ENCODE data around the gene ARHGAP26.

ARHGAP26 gene

GRCh38 chr5:143236682-143237081, 466.5 kb downstream of the ARHGAP26 start:
- FAIRE-seq, result no peak

GRCh38 chr5:143237664-143238063, 467.5 kb downstream of the ARHGAP26 start:
- no peak for FAIRE-seq

GRCh38 chr5:143238620-143239019, 468.4 kb downstream of the ARHGAP26 start:
- no peak for FAIRE-seq

DNA sequence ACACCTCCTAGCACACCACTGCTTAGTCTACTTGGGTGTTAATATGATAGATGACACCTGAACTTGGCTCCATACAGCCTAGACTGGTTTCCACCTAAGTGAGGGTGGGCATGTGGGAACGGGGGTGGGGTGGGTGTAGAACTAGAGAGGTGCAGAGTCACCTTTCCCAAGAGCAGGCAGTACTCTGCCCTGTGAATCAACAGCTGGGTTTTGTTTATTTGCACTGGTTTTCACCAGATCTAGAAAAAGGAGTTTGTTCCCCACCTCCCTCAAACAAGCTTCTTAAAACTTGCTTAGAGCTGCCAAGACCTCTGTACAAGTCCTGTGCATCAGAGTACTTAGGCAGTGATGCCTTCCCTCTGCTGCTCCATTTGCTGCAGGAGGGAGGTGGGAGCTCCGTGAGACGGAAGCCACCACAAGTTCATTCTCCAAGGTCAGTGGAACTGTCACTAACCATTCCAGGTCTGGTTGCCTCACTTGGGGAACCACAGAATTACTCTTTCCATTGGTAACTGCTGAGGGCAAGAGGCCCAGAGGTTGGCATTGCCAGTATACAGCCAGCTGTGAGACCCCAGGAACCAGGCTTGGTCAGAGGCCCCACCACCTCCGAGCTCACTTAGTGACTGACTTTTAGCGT, 469.8 kb downstream of the ARHGAP26 start:
- no peak for FAIRE-seq

DNA sequence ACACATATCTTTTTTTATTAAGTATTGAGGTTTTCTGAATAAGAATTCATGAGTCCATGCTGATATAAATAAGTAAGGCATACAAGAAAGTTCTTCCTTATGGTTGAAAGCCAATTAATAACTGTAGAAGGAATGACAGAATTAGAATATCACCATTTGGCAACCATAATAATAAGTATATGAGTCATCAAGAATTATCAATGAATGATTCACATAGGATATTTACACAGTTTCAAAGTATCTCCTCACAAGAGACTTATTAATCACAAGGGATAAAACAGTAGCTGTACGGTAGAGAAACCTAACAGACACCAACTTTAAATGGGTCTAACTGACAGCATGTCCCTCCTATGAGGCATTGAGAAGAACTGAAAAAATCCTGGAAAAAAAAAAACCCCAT, 471.7 kb downstream of the ARHGAP26 start:
- no peak for FAIRE-seq

DNA sequence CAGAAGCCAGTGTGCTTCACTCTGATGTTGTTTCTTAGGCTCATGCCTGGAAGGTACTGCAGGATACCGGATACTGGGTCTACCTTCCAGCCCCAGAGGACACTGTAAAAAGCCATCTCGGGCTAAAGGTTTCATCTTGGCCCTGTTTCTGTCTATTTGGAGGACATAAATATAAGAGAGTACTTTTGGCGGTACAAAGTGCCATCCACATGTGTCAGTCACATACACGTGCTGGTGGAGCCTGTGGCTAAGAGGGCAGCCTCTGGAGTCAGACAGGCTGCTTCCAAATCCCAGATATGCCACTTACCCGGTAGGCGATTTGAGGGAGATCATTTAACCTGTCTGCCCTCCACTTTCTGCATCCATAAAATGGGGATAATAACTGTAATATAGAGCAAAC, 472.9 kb downstream of the ARHGAP26 start:
- FAIRE-seq, result no peak

- no peak for FAIRE-seq
Observed at GRCh38 chr5:143244000-143244736, 474.0 kb downstream of the ARHGAP26 start.

DNA sequence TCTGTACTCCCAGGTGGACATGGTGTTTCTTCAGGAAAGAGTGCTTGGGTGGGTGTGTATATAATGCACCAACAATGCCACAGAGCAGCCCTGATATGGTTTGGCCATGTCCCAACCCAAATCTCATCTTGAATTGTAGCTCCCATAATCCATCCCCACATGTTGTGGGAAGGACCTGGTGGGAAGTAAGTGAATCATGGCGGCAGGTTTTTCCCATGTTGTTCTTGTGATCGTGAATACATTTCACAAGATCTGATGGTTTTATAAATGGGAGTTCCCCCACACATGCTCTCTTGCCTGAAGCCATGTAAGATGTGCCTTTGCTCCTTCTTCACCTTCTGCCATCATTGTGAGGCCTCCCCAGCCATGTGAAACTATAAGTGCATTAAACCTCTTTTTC, 474.8 kb downstream of the ARHGAP26 start:
- FAIRE-seq, result no peak

GRCh38 chr5:143245929-143246561, 475.9 kb downstream of the ARHGAP26 start:
- no peak for FAIRE-seq

DNA sequence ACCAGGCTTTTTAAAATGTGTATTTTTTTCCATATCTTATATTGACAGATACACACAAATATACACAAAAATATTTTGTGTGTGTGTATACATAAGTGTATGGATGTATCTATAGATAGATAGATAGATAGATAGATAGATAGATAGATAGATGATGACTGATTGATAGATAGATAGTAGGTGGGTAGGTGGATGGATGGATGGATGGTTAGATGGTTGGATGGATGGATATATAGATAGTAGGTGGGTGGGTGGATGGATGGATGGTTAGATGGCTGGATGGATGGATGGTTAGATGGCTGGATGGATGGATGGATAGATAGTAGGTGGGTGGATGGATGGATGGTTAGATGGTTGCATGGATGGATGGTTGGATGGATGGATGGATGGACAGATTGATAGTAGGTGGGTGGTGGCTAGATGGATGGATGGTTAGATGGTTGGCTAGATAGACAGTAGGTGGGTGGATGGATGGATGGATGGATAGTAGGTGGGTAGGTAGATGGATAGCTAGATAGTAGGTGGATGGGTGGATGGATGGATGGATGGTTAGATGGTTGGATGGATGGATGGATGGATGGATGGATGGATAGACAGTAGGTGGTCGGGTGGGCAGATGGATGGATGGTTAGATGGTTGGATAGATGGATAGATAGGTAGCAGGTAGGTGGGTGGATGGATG, 477.1 kb downstream of the ARHGAP26 start:
- FAIRE-seq, result no peak

- no peak for FAIRE-seq
Observed at GRCh38 chr5:143248391-143248790, 478.2 kb downstream of the ARHGAP26 start.

GRCh38 chr5:143248822-143249579, 478.8 kb downstream of the ARHGAP26 start:
- no peak for FAIRE-seq

DNA sequence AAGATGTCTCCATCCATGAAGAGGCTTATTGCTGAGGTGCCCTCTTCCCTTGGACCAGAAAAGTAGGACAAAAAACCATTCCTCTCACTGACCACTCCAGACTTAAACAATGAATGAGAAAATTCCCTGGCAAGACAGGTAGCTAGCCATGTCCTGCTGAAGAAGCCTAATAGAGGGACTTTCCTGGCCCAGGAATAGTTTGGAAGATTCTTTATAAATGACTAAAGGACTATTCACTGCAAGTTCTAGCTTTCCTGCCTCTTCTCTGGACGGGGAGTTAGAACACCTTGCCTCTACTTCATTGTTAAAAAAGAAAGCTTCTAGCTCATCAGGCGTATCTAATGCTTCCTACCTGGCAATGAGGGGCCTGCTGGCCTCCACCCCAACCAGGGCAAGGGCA, 479.7 kb downstream of the ARHGAP26 start:
- no peak for FAIRE-seq

DNA sequence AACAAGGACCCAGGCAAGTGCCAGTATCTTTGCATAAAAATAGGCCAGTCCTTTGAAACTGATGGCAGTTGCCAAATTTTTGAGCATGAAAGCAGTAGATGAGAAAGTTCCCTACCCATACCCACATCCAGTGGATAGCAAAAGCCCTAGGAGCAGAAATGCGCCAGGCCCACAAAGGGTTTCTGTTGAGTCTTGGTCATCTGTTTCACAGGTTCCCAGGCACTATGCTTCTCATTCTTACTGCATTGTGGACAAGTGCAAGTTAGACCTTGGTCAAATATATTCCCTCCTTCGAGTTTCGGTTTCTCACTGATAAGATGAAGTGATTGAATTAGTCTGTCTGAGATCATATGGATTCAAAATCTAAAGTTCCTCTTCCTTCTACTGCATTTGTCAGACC, 481.0 kb downstream of the ARHGAP26 start:
- no peak for FAIRE-seq

GRCh38 chr5:143251946-143252345, 481.8 kb downstream of the ARHGAP26 start:
- FAIRE-seq, result no peak

DNA sequence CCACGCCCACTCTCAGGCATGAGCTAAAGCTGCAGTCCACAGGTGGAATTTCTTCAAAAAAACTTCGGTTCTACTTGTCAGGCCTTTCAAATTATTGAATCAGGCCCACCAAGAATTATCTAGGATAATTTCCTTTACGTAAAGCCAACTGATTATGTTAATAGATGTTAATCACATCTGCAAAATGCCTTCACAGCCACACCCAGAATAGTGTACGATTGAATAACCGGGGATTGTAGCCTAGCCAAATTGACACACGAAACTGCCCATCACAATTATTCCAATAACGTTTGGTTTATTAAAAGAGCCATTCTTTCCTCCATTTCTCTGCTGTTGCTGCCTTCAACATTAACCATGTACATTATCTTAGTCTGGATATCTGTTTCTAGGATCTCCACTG, 484.6 kb downstream of the ARHGAP26 start:
- no peak for FAIRE-seq

DNA sequence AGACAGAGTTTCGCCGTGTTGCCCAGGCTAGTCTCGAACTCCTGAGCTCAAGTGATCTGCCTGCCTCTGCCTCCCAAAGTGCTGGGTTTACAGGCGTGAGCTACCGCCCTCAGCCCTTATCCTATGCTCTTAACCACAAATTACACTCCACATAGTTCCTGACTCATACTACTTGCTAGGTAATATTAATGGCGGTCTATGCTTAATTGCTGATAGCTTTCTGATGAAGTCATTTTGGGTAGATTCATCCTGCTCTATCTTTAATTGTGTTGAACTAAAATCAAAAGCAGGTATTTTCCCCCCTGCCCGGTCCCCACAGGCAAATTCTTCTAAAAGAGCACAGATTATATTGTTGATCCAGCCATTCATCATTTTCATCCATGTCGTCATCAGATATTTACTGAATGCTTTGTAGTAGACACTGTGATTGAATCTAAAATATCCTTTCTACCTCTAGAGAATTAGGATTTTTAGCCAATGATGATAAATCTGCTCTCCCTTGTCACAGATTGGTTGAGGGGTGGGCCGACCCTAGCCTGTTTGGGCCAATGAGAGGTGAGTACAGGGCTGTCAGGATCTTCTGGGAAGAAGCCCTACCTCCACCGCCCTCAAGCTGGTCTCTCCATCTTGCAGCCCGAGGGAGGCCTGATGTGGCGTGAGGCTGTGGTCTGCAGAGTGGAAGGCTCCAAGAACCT, 488.5 kb downstream of the ARHGAP26 start:
- FAIRE-seq, result no peak

DNA sequence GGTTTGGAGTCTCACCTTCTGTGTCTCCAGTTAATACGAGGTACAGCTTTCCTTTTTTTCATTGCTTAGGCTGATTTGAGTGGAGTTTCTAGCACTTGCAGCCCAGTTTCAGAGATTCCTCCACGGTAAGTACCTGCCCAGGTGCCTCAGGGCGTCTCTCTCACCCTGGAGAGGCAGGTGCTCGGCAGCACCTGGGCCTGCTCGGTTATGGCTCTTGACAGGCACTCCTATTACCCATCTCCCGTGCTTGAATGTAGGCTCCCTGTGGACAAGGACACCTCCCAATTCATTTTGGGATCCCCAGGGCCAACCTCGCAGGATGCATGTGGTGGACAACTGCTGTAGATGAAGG, 489.1 kb downstream of the ARHGAP26 start:
- no peak for FAIRE-seq

DNA sequence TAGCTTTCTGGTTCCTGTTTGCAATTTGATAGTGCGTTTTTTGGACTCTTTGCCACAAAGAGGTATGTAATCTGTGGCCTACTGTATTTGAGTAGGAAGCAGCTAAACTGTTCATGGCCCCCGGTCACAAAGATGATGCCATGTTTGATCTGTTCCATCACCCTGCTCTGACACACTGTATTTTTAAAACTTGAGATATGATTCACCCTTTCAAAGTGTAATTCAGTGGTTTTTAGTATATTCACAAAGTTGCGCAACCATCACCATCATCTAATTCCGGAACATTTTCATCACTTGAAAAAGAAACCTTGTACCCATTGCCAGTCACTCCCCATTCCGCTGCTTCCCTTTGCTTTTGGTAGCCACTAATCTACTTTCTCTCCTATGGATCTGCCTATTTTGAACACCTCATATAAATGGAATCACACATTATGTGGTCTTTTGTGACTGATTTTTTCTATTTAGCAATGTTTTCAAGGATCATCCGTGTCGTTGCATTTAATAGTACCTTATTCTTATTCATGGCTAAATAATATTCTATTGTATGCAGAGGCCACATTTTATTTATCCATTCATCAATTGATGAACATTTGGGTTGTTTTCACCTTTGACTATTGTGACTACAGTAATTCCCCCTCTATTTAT, 491.7 kb downstream of the ARHGAP26 start:
- no peak for FAIRE-seq

DNA sequence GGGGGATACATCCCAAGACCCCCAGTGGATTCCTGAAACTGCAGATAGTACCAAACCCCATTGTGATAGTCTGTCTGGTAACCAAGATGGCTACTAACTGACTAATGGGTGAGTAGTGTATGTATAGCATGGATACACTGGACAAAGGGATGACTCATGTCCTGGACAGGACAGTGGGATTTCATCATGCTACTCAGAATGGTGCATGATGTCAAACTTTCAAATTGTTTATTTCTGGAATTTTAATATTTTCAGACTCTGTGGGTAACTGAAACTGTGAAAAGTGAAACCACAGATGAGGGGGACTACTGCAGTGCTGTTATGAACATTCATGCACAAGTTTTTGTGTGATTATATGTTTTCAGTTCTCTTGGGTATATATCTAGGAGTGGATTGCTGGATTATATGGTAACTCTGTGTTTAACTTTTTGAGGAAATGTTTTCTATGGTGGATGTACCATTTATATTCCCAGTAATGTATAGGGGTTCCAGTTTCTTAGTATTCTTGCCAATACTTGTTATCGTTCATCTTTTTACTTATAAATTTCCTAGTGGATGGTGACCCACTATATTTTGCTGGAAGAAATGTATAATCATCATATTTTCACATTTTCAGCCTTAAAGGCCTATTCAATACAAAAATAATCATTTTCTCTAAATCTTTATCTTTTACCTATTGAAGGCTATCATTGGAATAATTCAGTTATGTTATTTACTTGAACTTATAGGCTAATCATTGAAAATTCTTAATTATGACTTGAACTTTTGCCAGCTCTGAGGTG, 492.4 kb downstream of the ARHGAP26 start:
- FAIRE-seq, result no peak

GRCh38 chr5:143263272-143263810, 493.2 kb downstream of the ARHGAP26 start:
- no peak for FAIRE-seq

All from TTC549 (cell line).